GM12878 (cell line): Measurements from ENCODE around the gene SLC25A20. TPM values are rescaled to one million over a fixed set of nuclear protein-coding genes. Genes with fewer than 3 reads are reported as not detected.
A peak's percentile ranks its signal among the peaks of the same experiment; 100 is the strongest.

Source experiments
- ATAC-seq: fragments of 200-7000 bp; cut with Tn5 transposase; 3 replicates; pipeline ENCODE4 v1.9.1; 2020; ENCODE audit warnings: mild to moderate bottlenecking, moderate library complexity
- BruUV-seq: library from RNA; stranded (reverse); fragments of 400-500 nt; replicated peaks from 2 replicates; lab custom pipeline; 2021; lab: Mats Ljungman, UMichigan
- CTCF ChIA-PET: fragments of 300-600 bp; sonication (Branson Sonifier 250); formaldehyde crosslinking; extraction: SDS; loops from one replicate; lab custom pipeline; 2021; ENCODE audit warnings: inconsistent platforms; lab: Yijun Ruan, JAX
- POLR2A ChIA-PET: fragments of 350-600 bp; formaldehyde crosslinking; extraction: SDS; loops from one replicate; lab custom pipeline; 2021; ENCODE audit warnings: inconsistent platforms; lab: Charles Lee
- RAD21 ChIA-PET: fragments of 300-600 bp; sonication (Branson Sonifier 250); formaldehyde crosslinking; loops from one replicate; lab custom pipeline; 2023; ENCODE audit warnings: antibody characterized with exemption; ENCODE audit not compliant: unreplicated experiment; lab: Charles Lee
- SMC1A ChIA-PET: fragments of 300-600 bp; sonication (Branson Sonifier 250); formaldehyde crosslinking; loops from one replicate; lab custom pipeline; 2023; ENCODE audit not compliant: unreplicated experiment, uncharacterized antibody; lab: Charles Lee
- DNase-seq: peaks from one replicate; pipeline ENCODE4 v3.0.0-alpha.2; 2011; ENCODE audit warnings: low read depth, low spot score
- FAIRE-seq: peaks from 3 replicates; lab custom pipeline; 2011; peaks lifted over from hg19 to GRCh38; lab: Jason Lieb, UNC
- H2AFZ ChIP-seq: 2 replicates; pipeline ENCODE4 v1.6.0; 2011; ENCODE audit warnings: low read depth, low read length, control low read depth; ENCODE audit not compliant: control insufficient read depth
- H3K27ac ChIP-seq: 2 replicates; pipeline ENCODE4 v1.5.1; 2011; ENCODE audit warnings: control low read depth; ENCODE audit not compliant: control insufficient read depth, insufficient read depth
- H3K27me3 ChIP-seq, 2 experiments: replicated peaks in 1 of 2; 2 replicates each; pipeline versions ENCODE4 v1.6.0 to v1.6.1; 2011; ENCODE audit warnings: low read length in 1 of 2; ENCODE audit not compliant: control insufficient read depth in 2 of 2, insufficient read depth in 2 of 2
- H3K36me3 ChIP-seq, 2 experiments: 2 replicates each; pipeline ENCODE4 v1.5.1; 2011; ENCODE audit warnings: low read length in 1 of 2; ENCODE audit not compliant: control insufficient read depth in 2 of 2, insufficient read depth in 2 of 2
- H3K4me1 ChIP-seq: 2 replicates; pipeline ENCODE4 v1.6.1; 2011; ENCODE audit warnings: mild to moderate bottlenecking, low read length, moderate library complexity, mixed read lengths; ENCODE audit not compliant: control insufficient read depth, insufficient read depth
- H3K4me2 ChIP-seq: 2 replicates; pipeline ENCODE4 v1.6.0; 2011; ENCODE audit warnings: control low read depth; ENCODE audit not compliant: control insufficient read depth, insufficient read depth
- H3K4me3 ChIP-seq: fragments of 200-600 bp; sonication (generic); 2 replicates; pipeline ENCODE4 v1.5.1; 2016
- H3K79me2 ChIP-seq: 2 replicates; pipeline ENCODE4 v1.6.0; 2011; ENCODE audit warnings: low read length; ENCODE audit not compliant: control insufficient read depth, insufficient read depth
- H3K9ac ChIP-seq: 2 replicates; pipeline ENCODE4 v1.8.0; 2011; ENCODE audit warnings: low read length, control low read depth, mixed read lengths; ENCODE audit not compliant: control insufficient read depth, insufficient read depth
- H3K9me3 ChIP-seq: replicated peaks from 3 replicates; pipeline ENCODE4 v1.5.1; 2011; ENCODE audit warnings: mild to moderate bottlenecking, low read length; ENCODE audit not compliant: control insufficient read depth, insufficient read depth
- H4K20me1 ChIP-seq: 2 replicates; pipeline ENCODE4 v1.6.0; 2011; ENCODE audit not compliant: control insufficient read depth, insufficient read depth
- CBFB ChIP-seq: IDR thresholded peaks from 2 replicates; pipeline ENCODE4 v1.6.1; 2016; ENCODE audit warnings: antibody characterized with exemption, low read depth
- HCFC1 ChIP-seq: fragments of 150-350 bp; IDR thresholded peaks from 2 replicates; pipeline ENCODE4 v1.6.1; 2014; ENCODE audit warnings: low read length
- IKZF1 ChIP-seq: fragments of 450-650 bp; conservative IDR thresholded peaks from 2 replicates; pipeline ENCODE4 v1.6.1; 2017; ENCODE audit warnings: antibody characterized with exemption, mild to moderate bottlenecking
- MAX ChIP-seq: IDR thresholded peaks from 2 replicates; pipeline ENCODE4 v1.6.1; 2012; ENCODE audit warnings: low read depth, low read length, improper control_type of control experiment
- MXI1 ChIP-seq: fragments of 150-350 bp; IDR thresholded peaks from 2 replicates; pipeline ENCODE4 v1.6.1; 2011; ENCODE audit warnings: low read depth, mild to moderate bottlenecking, inconsistent platforms, low read length, improper control_type of control experiment
- POU2F2 ChIP-seq: IDR thresholded peaks from 3 replicates; pipeline ENCODE4 v1.6.1; 2011; ENCODE audit warnings: low read depth, mild to moderate bottlenecking, low read length, borderline replicate concordance
- RAD21 ChIP-seq: IDR thresholded peaks from 2 replicates; pipeline ENCODE4 v1.6.1; 2011; ENCODE audit warnings: mild to moderate bottlenecking, low read depth, low read length, moderate library complexity; ENCODE audit not compliant: insufficient read depth
- RUNX3 ChIP-seq: IDR thresholded peaks from 2 replicates; pipeline ENCODE4 v1.6.1; 2012; ENCODE audit warnings: low read length, inconsistent platforms
- SUZ12 ChIP-seq: fragments of 200-600 bp; sonication (generic); IDR thresholded peaks from one replicate; pipeline ENCODE4 v1.6.1; 2018; ENCODE audit warnings: antibody characterized with exemption, mild to moderate bottlenecking; ENCODE audit not compliant: unreplicated experiment
- WRNIP1 ChIP-seq: IDR thresholded peaks from 2 replicates; pipeline ENCODE4 v1.6.1; 2011; ENCODE audit warnings: low read depth, low read length, improper control_type of control experiment, borderline replicate concordance
- YBX1 ChIP-seq: fragments of 450-650 bp; IDR thresholded peaks from 2 replicates; pipeline ENCODE4 v1.6.1; 2016; ENCODE audit warnings: antibody characterized with exemption
- WGBS: methylation state at CpG from one replicate; pipeline ENCODE4 v1.1.6; 2016; ENCODE audit warnings: low lambda C conversion rate; ENCODE audit not compliant: insufficient replicate concordance, insufficient coverage; ENCODE audit errors: missing lambda C conversion rate; 5-methylcytosine and 5-hydroxymethylcytosine counted together
- in situ Hi-C: fragments of 300-500 bp; cut with MboI; formaldehyde crosslinking; loops from 9 replicates; pipeline ENCODE4 v1.14.3; 2018; ENCODE audit warnings: mixed read lengths
- intact Hi-C: fragments of 100-400 bp; cut with micrococcal nuclease; formaldehyde crosslinking; loops from one replicate; pipeline ENCODE4 v1.14.2; 2022; ENCODE audit not compliant: unreplicated experiment
- polyA plus RNA-seq, 11 experiments: library from polyadenylated mRNA; depleted of rRNA in 4 of 11; unstranded in 6 of 11; stranded (reverse) in 5 of 11; fragments of >200 nt; fragmentation: Nextera tagmentation in 4 of 11; fragmentation: Illumina TruSeq in 1 of 11; extraction: Ambion mirVana in 4 of 11; extraction: Trizol in 1 of 11; gene quantifications; 1 replicate in 1 of 11; 2 replicates in 10 of 11; pipeline versions ENCODE4 v1.2.1 to v1.2.3, GENCODE V29; 2011 to 2016; ENCODE audit warnings: inconsistent platforms in 2 of 11, missing spikeins in 2 of 11, low read depth in 1 of 11
- total RNA-seq, 4 experiments: library from RNA; depleted of rRNA in 3 of 4; stranded (reverse); fragments of >200 nt in 3 of 4; fragmentation: Illumina TruSeq in 1 of 4; extraction: Trizol in 1 of 4; gene quantifications; 2 replicates each; pipeline versions ENCODE4 v1.2.1 to v1.2.3, GENCODE V29; 2013 to 2021
- TF ChIP-seq, protein P1 (sequence below): fragments of 450-650 bp; IDR thresholded peaks from 2 replicates; pipeline ENCODE4 v1.6.1; 2016; ENCODE audit warnings: mild to moderate bottlenecking
- TF ChIP-seq, protein P2 (sequence below): fragments of 150-350 bp; IDR thresholded peaks from 2 replicates; pipeline ENCODE4 v1.6.1; 2014; ENCODE audit warnings: mild to moderate bottlenecking, low read depth, low read length
- TF ChIP-seq, protein P3 (sequence below): fragments of 450-650 bp; formaldehyde crosslinking; IDR thresholded peaks from 2 replicates; pipeline ENCODE4 v1.4.0; 2022; ENCODE audit warnings: mild to moderate bottlenecking, moderate library complexity

The SLC25A20 gene
- total and polyA plus RNA-seq, 10 of the 15 experiments (the other 5 are each of a cell fraction or from before 2014, with no cell fraction given): 12.9 to 38.6 (median 22.1) TPM

DNA sequence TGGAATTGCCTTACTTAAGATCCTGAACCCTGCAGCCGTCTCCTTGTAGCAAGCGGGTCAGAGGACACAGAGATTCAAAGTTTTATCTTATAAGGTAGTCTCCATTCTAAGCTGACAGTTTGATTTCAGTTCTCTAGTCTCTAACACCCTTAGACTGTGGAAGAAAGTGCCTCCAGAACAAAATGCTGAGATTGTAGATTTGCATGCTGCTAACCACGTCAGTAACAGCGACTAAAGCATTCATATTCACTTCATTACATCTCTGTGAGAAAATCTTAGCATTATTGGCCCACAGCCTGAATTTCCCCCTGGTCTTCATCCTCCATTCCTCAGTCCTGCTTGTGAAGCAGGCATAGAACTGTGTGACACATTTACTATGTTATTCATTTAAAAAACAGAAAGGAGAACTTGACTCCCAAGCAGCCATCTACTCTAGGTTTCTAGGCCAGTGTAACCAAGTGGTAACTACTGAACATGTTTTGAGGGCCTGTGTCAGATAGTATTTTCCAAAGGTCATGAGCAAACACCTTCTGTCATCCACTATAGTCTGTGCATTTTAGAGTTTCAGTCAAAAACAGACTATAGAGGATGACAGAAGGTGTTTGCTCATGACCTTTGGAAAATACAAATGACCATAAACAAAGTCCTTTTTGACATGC, 47.3 kb upstream of the SLC25A20 start:
- no peaks in the 10 kb centered on the region for H4K20me1 ChIP-seq
- no peak for FAIRE-seq
- WGBS: 58% methylated on average over 4 of the region's 4 CpGs
- H3K4me2 ChIP-seq: no peak overlapping the region; the same call in 1 of the 2 replicates
- DNase-seq: no peak
- peak overlapping the region; percentile 33 for H2AFZ ChIP-seq
- H3K4me1 ChIP-seq: peaks cover 8% of the 10 kb centered on the region
- CTCF ChIA-PET: no interaction called here
- H3K27ac ChIP-seq: peak overlapping the region; percentile 51
- no peak overlapping the region for H3K4me3 ChIP-seq
- no peak; the same call in 1 of the 3 replicates for ATAC-seq
- RAD21 ChIA-PET: interaction anchor here (0.8 kb wide), 1 partner anchor 206 kb away, joined by 3 read pairs; no protein-coding TSS in a partner anchor
- POLR2A ChIA-PET: no interaction called here
- in situ Hi-C loops (no loop called here), intact Hi-C loops (no loop called here)
- BruUV-seq: TSS peak; percentile 47
- no peaks in the 10 kb centered on the region; a peak in 2 of 4 replicates for H3K36me3 ChIP-seq
- TF ChIP-seq MXI1 (no peak), IKZF1 (no peak), POU2F2 (no peak), YBX1 (no peak), RUNX3 (no peak), MAX (no peak), SUZ12 (no peak), RAD21 (no peak), HCFC1 (no peak), CBFB (no peak), WRNIP1 (no peak)
- TF ChIP-seq, protein P1, sequence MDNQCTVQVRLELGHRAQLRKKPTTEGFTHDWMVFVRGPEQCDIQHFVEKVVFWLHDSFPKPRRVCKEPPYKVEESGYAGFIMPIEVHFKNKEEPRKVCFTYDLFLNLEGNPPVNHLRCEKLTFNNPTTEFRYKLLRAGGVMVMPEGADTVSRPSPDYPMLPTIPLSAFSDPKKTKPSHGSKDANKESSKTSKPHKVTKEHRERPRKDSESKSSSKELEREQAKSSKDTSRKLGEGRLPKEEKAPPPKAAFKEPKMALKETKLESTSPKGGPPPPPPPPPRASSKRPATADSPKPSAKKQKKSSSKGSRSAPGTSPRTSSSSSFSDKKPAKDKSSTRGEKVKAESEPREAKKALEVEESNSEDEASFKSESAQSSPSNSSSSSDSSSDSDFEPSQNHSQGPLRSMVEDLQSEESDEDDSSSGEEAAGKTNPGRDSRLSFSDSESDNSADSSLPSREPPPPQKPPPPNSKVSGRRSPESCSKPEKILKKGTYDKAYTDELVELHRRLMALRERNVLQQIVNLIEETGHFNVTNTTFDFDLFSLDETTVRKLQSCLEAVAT: no peak
- TF ChIP-seq, protein P2, sequence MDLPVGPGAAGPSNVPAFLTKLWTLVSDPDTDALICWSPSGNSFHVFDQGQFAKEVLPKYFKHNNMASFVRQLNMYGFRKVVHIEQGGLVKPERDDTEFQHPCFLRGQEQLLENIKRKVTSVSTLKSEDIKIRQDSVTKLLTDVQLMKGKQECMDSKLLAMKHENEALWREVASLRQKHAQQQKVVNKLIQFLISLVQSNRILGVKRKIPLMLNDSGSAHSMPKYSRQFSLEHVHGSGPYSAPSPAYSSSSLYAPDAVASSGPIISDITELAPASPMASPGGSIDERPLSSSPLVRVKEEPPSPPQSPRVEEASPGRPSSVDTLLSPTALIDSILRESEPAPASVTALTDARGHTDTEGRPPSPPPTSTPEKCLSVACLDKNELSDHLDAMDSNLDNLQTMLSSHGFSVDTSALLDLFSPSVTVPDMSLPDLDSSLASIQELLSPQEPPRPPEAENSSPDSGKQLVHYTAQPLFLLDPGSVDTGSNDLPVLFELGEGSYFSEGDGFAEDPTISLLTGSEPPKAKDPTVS: no peak
- TF ChIP-seq, protein P3, sequence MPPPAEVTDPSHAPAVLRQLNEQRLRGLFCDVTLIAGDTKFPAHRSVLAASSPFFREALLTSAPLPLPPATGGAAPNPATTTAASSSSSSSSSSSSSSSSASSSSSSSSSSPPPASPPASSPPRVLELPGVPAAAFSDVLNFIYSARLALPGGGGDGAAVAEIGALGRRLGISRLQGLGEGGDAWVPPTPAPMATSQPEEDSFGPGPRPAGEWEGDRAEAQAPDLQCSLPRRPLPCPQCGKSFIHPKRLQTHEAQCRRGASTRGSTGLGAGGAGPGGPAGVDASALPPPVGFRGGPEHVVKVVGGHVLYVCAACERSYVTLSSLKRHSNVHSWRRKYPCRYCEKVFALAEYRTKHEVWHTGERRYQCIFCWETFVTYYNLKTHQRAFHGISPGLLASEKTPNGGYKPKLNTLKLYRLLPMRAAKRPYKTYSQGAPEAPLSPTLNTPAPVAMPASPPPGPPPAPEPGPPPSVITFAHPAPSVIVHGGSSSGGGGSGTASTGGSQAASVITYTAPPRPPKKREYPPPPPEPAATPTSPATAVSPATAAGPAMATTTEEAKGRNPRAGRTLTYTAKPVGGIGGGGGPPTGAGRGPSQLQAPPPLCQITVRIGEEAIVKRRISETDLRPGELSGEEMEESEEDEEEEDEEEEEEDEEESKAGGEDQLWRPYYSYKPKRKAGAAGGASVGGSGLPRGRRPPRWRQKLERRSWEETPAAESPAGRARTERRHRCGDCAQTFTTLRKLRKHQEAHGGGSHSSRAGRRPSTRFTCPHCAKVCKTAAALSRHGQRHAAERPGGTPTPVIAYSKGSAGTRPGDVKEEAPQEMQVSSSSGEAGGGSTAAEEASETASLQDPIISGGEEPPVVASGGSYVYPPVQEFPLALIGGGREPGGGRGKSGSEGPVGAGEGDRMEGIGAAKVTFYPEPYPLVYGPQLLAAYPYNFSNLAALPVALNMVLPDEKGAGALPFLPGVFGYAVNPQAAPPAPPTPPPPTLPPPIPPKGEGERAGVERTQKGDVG (CRISPR knock-in tag): no peak
- H3K9ac ChIP-seq: no peak overlapping the region; the same call in 1 of the 2 replicates
- no peaks in the 10 kb centered on the region for H3K27me3 ChIP-seq
- SMC1A ChIA-PET: interaction anchor here (0.6 kb wide), 1 partner anchor 130 kb away, joined by 3 read pairs; no protein-coding TSS in a partner anchor
- H3K79me2 ChIP-seq: no peaks in the 10 kb centered on the region; the same call in 1 of the 2 replicates
- no peaks in the 10 kb centered on the region for H3K9me3 ChIP-seq
